Smooth muscle cell (in vitro differentiated cells): ENCODE results near the gene LIPC. TPM values are rescaled to one million over a fixed set of nuclear protein-coding genes. Genes with fewer than 3 reads are reported as not detected.

Experiments used
- DNase-seq: peaks from one replicate; lab custom pipeline; 2025; ENCODE audit not compliant: unreplicated experiment; lab: John Stamatoyannopoulos, UW
- H2AFZ ChIP-seq: fragments of 200-600 bp; sonication (generic); 2 replicates; pipeline ENCODE4 v1.6.0; 2016; ENCODE audit warnings: antibody characterized with exemption, low read depth, mild to moderate bottlenecking
- H3F3A ChIP-seq: fragments of 200-600 bp; sonication (generic); 2 replicates; pipeline ENCODE4 v1.6.0; 2017; ENCODE audit warnings: antibody characterized with exemption, low read depth
- H3K27ac ChIP-seq: fragments of 200-600 bp; sonication (generic); 2 replicates; pipeline ENCODE4 v1.5.1; 2016; ENCODE audit warnings: low read depth, mild to moderate bottlenecking
- H3K27me3 ChIP-seq: fragments of 200-600 bp; sonication (generic); 2 replicates; pipeline ENCODE4 v1.6.1; 2016; ENCODE audit warnings: low read depth, mild to moderate bottlenecking
- H3K36me3 ChIP-seq: fragments of 200-600 bp; sonication (generic); 2 replicates; pipeline ENCODE4 v1.5.1; 2016; ENCODE audit warnings: low read depth
- H3K4me1 ChIP-seq: fragments of 200-600 bp; sonication (generic); 2 replicates; pipeline ENCODE4 v1.5.1; 2016; ENCODE audit warnings: low read depth
- H3K4me2 ChIP-seq: fragments of 200-600 bp; sonication (generic); 2 replicates; pipeline ENCODE4 v1.6.0; 2016; ENCODE audit warnings: mild to moderate bottlenecking
- H3K4me3 ChIP-seq: fragments of 200-600 bp; sonication (generic); 2 replicates; pipeline ENCODE4 v1.5.1; 2016; ENCODE audit warnings: mild to moderate bottlenecking
- H3K79me2 ChIP-seq: fragments of 200-600 bp; sonication (generic); 2 replicates; pipeline ENCODE4 v1.6.0; 2016; ENCODE audit warnings: low read depth, mild to moderate bottlenecking
- H3K9ac ChIP-seq: fragments of 200-600 bp; sonication (generic); 2 replicates; pipeline ENCODE4 v1.6.0; 2016; ENCODE audit warnings: low read depth
- H3K9me3 ChIP-seq: fragments of 200-600 bp; sonication (generic); replicated peaks from 2 replicates; pipeline ENCODE4 v1.5.1; 2016; ENCODE audit warnings: low read depth
- H4K20me1 ChIP-seq: fragments of 200-600 bp; sonication (generic); 2 replicates; pipeline ENCODE4 v1.6.0; 2016; ENCODE audit warnings: low read depth
- WGBS: methylation state at CpG from one replicate; pipeline ENCODE4 v1.1.7; 2016; ENCODE audit warnings: low lambda C conversion rate; 5-methylcytosine and 5-hydroxymethylcytosine counted together
- polyA plus RNA-seq: library from polyadenylated mRNA; unstranded; fragments of >200 nt; fragmentation: Nextera tagmentation; extraction: Ambion mirVana; gene quantifications from 2 replicates; pipeline ENCODE4 v1.2.1, GENCODE V29; 2016
- total RNA-seq: library from RNA; depleted of rRNA; stranded (reverse); fragments of >200 nt; gene quantifications from 2 replicates; pipeline ENCODE4 v1.2.3, GENCODE V29; 2014
- TF ChIP-seq, protein P1 (sequence below): fragments of 200-600 bp; sonication (generic); IDR thresholded peaks from 2 replicates; pipeline ENCODE4 v1.5.1; 2017; ENCODE audit warnings: borderline replicate concordance, mild to moderate bottlenecking, antibody characterized with exemption; ENCODE audit not compliant: insufficient read depth, poor library complexity, severe bottlenecking

The LIPC gene
- total and polyA plus RNA-seq, 2 experiments from 2014 or later, result not detected

- Histone ChIP-seq H3K4me3 (no peak overlapping the region), H3K9ac (no peak overlapping the region), H3K79me2 (no peaks in the 10 kb centered on the region), H3K27me3 (no peaks in the 10 kb centered on the region), H2AFZ (no peak overlapping the region), H3K4me1 (no peaks in the 10 kb centered on the region), H3F3A (no peaks in the 10 kb centered on the region), H3K27ac (no peak overlapping the region), H3K4me2 (no peak overlapping the region), H3K9me3 (no peaks in the 10 kb centered on the region), H4K20me1 (no peaks in the 10 kb centered on the region), H3K36me3 (no peaks in the 10 kb centered on the region)
- 97% methylated on average over 6 of the region's 6 CpGs for WGBS
- TF ChIP-seq, protein P1, sequence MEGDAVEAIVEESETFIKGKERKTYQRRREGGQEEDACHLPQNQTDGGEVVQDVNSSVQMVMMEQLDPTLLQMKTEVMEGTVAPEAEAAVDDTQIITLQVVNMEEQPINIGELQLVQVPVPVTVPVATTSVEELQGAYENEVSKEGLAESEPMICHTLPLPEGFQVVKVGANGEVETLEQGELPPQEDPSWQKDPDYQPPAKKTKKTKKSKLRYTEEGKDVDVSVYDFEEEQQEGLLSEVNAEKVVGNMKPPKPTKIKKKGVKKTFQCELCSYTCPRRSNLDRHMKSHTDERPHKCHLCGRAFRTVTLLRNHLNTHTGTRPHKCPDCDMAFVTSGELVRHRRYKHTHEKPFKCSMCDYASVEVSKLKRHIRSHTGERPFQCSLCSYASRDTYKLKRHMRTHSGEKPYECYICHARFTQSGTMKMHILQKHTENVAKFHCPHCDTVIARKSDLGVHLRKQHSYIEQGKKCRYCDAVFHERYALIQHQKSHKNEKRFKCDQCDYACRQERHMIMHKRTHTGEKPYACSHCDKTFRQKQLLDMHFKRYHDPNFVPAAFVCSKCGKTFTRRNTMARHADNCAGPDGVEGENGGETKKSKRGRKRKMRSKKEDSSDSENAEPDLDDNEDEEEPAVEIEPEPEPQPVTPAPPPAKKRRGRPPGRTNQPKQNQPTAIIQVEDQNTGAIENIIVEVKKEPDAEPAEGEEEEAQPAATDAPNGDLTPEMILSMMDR, result no peak
- DNase-seq, result no peak
Measured at GRCh38 chr15:58445865-58446264, 14.1 kb downstream of the LIPC start.

- no peaks in the 10 kb centered on the region for H4K20me1 ChIP-seq
- 96% methylated on average over 5 of the region's 5 CpGs for WGBS
- H3K9me3 ChIP-seq, result no peaks in the 10 kb centered on the region
- H3K27me3 ChIP-seq, result no peaks in the 10 kb centered on the region
- no peak for DNase-seq
- no peaks in the 10 kb centered on the region for H3K36me3 ChIP-seq
- H3K4me1 ChIP-seq, result no peaks in the 10 kb centered on the region
- no peak overlapping the region for H3K4me2 ChIP-seq
- H3F3A ChIP-seq, result no peaks in the 10 kb centered on the region
- H3K27ac ChIP-seq, result no peak overlapping the region
- H2AFZ ChIP-seq, result no peak overlapping the region
- no peak overlapping the region for H3K9ac ChIP-seq
- TF ChIP-seq, protein P1, result no peak
- no peaks in the 10 kb centered on the region for H3K79me2 ChIP-seq
- no peak overlapping the region for H3K4me3 ChIP-seq
Measured at GRCh38 chr15:58446521-58446920, 14.7 kb downstream of the LIPC start.

DNA sequence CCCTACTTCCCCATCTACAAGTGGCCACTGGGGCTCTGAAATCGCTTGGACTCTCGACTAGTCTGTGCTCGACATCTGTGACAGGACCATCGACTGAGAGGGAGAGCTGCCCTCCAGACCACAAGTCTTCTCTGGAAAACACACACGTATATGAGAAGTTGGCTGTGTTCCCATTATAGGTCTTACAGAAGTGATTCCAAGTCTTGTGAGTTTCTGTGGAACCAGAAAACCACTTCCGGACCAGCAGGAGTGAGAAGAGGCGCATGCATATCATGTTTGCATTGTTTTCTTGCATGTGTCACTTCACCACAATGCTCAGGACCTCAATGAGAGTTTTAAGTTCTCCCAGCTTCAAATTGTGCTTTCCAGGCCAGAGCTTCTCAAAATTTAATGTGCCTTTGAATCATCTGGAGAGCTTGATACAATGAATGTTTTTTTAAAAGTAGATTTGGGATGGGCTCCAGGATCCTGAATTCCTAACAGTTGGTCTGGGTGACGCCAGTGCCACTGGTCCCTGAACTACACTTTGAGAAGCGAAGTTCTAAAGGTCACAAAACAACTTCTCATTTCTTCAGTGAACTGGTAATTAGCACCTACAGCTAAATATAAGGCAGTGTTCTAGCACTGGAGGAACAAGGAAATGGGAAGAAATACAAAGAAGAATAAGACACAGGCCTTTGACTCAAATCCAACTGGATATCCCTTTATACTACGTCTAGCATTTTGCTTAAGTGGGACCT, 15.7 kb downstream of the LIPC start:
- H3K79me2 ChIP-seq, result no peaks in the 10 kb centered on the region
- no peak overlapping the region for H3K4me3 ChIP-seq
- TF ChIP-seq, protein P1, result no peak
- no peaks in the 10 kb centered on the region for H4K20me1 ChIP-seq
- no peaks in the 10 kb centered on the region for H3K27me3 ChIP-seq
- no peaks in the 10 kb centered on the region for H3F3A ChIP-seq
- H3K36me3 ChIP-seq, result no peaks in the 10 kb centered on the region
- H2AFZ ChIP-seq, result no peak overlapping the region
- WGBS, result 89% methylated on average over 10 of the region's 10 CpGs
- no peak for DNase-seq
- H3K9ac ChIP-seq, result no peak overlapping the region
- H3K4me2 ChIP-seq, result no peak overlapping the region
- H3K4me1 ChIP-seq, result no peaks in the 10 kb centered on the region
- no peak overlapping the region for H3K27ac ChIP-seq
- H3K9me3 ChIP-seq, result no peaks in the 10 kb centered on the region

- no peak overlapping the region for H3K27ac ChIP-seq
- no peak for DNase-seq
- WGBS, result 97% methylated on average over 5 of the region's 5 CpGs
- H3K9me3 ChIP-seq, result no peaks in the 10 kb centered on the region
- no peak overlapping the region for H3K4me3 ChIP-seq
- no peak overlapping the region for H3K9ac ChIP-seq
- no peaks in the 10 kb centered on the region for H3K4me1 ChIP-seq
- H3K79me2 ChIP-seq, result no peaks in the 10 kb centered on the region
- TF ChIP-seq, protein P1, result no peak
- H3F3A ChIP-seq, result no peaks in the 10 kb centered on the region
- H3K27me3 ChIP-seq, result no peaks in the 10 kb centered on the region
- H3K4me2 ChIP-seq, result no peak overlapping the region
- H2AFZ ChIP-seq, result no peak overlapping the region
- no peaks in the 10 kb centered on the region for H4K20me1 ChIP-seq
- H3K36me3 ChIP-seq, result no peaks in the 10 kb centered on the region
Measured at GRCh38 chr15:58448331-58448730, 16.5 kb downstream of the LIPC start.
